Endothelial cell of umbilical vein (primary cell): Measurements from ENCODE around the gene MMP25.

Experiments
- JUN ChIP-seq: IDR thresholded peaks from 2 replicates; pipeline ENCODE4 v1.6.1; 2011; ENCODE audit warnings: borderline replicate concordance, low read depth; ENCODE audit not compliant: insufficient read length, insufficient read depth
- MAX ChIP-seq: IDR thresholded peaks from 2 replicates; pipeline ENCODE4 v1.6.1; 2011; ENCODE audit not compliant: insufficient read depth, insufficient read length
- POLR2A ChIP-seq: IDR thresholded peaks from 2 replicates; pipeline ENCODE4 v1.6.1; 2012; ENCODE audit warnings: low read depth, mild to moderate bottlenecking, control low read depth, low read length
- TF ChIP-seq, protein P1 (sequence below), 2 donors: IDR thresholded peaks; 1 replicate in 1 of 2; 2 replicates in 1 of 2; pipeline ENCODE4 v1.5.1; 2011; ENCODE audit warnings: low read length in 2 of 2, mild to moderate bottlenecking in 2 of 2, moderate library complexity in 2 of 2, control low read depth in 1 of 2, inconsistent platforms in 1 of 2, low read depth in 1 of 2; ENCODE audit not compliant: insufficient read depth in 1 of 2; ENCODE audit errors: extremely low read depth in 1 of 2

DNA sequence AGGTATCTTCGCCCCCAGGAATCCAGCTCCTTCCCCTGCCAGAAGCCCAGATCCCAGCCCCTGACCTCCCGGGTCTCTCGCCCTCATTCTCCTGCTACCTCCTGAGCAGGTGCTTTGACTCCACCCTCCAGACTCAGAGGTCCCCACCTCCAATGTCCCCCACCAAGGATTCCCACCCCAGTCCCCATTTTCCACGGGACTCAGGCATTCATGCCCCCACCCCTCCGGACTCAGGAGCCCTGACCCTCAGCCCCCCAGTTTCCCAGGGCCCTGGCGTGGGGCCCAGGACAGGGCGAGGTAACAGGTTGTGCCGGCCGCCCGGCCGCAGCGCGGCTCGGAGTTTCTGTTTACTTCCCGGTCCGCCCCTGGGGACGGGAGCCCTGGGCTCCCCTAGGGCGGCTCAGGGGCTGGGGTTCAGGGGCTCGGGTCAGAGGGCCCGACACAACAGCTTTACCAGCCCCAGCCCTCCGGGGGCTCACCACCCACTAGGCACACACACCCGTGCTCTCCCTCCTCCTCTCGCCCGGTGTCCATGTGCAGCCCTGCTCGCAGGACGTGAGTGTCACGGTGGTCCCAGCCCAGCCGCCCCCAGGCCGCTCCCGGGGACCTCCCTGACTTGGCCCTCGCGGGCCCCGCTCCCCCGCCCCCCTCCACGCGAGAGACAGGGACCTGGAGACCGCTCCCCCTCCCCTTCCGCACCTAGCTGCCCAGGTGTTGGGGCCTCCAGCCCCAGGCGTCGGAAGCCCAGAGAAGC lies 10.2 kb upstream of the MMP25 start:
- TF ChIP-seq JUN, result no peak
- TF ChIP-seq, protein P1, sequence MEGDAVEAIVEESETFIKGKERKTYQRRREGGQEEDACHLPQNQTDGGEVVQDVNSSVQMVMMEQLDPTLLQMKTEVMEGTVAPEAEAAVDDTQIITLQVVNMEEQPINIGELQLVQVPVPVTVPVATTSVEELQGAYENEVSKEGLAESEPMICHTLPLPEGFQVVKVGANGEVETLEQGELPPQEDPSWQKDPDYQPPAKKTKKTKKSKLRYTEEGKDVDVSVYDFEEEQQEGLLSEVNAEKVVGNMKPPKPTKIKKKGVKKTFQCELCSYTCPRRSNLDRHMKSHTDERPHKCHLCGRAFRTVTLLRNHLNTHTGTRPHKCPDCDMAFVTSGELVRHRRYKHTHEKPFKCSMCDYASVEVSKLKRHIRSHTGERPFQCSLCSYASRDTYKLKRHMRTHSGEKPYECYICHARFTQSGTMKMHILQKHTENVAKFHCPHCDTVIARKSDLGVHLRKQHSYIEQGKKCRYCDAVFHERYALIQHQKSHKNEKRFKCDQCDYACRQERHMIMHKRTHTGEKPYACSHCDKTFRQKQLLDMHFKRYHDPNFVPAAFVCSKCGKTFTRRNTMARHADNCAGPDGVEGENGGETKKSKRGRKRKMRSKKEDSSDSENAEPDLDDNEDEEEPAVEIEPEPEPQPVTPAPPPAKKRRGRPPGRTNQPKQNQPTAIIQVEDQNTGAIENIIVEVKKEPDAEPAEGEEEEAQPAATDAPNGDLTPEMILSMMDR (IDR thresholded peaks at IDR 0.05; ENCODE audit: extremely low read depth in 1 of 2, insufficient read depth in 1 of 2, low read depth in 1 of 2, low read length in 2 of 2), result no peak
- TF ChIP-seq MAX, result no peak
- no peak for TF ChIP-seq POLR2A
